Subcutaneous adipose tissue (tissue), 4 donors: Measurements from ENCODE around the gene SLC6A20. TPM values are rescaled to one million over a fixed set of nuclear protein-coding genes. Genes with fewer than 3 reads are reported as not detected.

Experiments
- small RNA-seq: library from RNA; depleted of rRNA; stranded (forward); fragments of <200 nt; gene quantifications from one replicate; pipeline ENCODE3, GENCODE V24; 2016
- total RNA-seq, 4 donors: library from RNA; depleted of rRNA; stranded (reverse); fragments of >200 nt; gene quantifications; one replicate each; pipeline ENCODE4 v1.1.0, GENCODE V29; 2016
- TF ChIP-seq, protein P1 (sequence below): fragments of 450-650 bp; IDR thresholded peaks from one replicate; pipeline ENCODE4 v1.5.1; 2016; ENCODE audit warnings: low read depth, mild to moderate bottlenecking, control low read depth, antibody characterized with exemption, moderate library complexity

SLC6A20 gene
- total RNA-seq, 4 donors from 2014 or later: 0.22 TPM; not detected in 3

DNA sequence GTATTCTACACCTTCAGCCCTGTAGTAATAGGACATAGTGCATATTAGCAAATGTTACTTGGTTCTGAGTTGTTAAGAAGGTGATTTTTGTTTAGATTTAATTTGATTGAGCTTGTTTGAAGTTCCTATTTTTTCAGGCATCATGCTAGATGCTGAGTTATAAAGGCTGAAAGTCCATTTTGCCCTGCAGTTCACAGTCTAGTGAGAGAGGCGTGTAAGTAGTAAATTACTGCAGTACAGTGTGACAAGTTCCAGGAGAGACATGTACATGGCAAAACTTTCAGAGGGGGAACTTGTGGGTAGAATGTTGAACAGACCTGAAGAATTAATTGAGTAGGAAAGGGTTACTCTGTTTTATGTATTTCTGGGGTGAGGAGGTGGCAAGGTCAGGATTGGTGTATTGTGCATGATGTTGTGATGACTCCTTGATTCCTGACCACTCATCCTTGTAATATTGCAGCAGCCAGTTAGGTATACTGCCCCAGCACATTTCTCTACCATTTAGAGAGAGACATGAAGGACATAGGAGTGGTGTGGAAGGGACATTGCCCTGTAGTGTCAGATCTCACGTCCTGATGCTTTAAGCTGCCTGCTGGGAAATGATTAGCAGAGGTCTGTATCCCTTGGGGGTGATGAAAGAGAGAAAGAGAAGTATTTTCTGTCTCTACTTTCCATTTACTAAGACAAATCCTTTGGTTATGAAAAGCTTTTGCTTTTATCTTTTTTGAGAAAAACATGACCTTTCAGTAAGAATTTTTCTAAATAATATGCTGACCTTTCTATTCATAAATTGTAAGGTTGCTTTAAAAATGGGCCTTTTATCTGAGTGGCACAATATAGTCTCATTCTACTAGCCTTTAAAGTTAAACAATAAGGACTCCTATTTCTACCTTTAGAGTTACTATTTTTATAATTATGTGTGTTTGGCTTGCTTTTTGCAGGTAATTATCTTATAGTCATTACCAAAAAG lies 90.2 kb downstream of the SLC6A20 start:
- TF ChIP-seq, protein P1, sequence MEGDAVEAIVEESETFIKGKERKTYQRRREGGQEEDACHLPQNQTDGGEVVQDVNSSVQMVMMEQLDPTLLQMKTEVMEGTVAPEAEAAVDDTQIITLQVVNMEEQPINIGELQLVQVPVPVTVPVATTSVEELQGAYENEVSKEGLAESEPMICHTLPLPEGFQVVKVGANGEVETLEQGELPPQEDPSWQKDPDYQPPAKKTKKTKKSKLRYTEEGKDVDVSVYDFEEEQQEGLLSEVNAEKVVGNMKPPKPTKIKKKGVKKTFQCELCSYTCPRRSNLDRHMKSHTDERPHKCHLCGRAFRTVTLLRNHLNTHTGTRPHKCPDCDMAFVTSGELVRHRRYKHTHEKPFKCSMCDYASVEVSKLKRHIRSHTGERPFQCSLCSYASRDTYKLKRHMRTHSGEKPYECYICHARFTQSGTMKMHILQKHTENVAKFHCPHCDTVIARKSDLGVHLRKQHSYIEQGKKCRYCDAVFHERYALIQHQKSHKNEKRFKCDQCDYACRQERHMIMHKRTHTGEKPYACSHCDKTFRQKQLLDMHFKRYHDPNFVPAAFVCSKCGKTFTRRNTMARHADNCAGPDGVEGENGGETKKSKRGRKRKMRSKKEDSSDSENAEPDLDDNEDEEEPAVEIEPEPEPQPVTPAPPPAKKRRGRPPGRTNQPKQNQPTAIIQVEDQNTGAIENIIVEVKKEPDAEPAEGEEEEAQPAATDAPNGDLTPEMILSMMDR: no peak

Small RNA genes within 50 kb of the gene (small RNA-seq; reads per million reads assigned to genes)
- gene RN7SL145P: not detected

Other genes starting within 250 kb of the SLC6A20 start
- 10 to 100 TPM; 19.2 to 34.3 (median 25.3) TPM for gene LIMD1, start 201.8 kb downstream of the SLC6A20 start, total RNA-seq
- 10 to 100 TPM; 54.9 to 78.8 (median 55.6) TPM for gene SACM1L, start 107.1 kb downstream of the SLC6A20 start, total RNA-seq
- gene LZTFL1, start 45.6 kb upstream of the SLC6A20 start, total RNA-seq: 10 to 100 TPM in 1 of 4 donors, 1 to 10 TPM in 3; 8.3 to 14.8 (median 9.2) TPM
- not detected for gene CCR9, start 90.0 kb upstream of the SLC6A20 start, total RNA-seq
- gene CXCR6, start 146.9 kb upstream of the SLC6A20 start, total RNA-seq: 1 to 10 TPM in 2 of 4 donors, under 1 TPM in 2; 0.38 to 2.4 (median 1.0) TPM
- gene FYCO1, start 199.3 kb upstream of the SLC6A20 start, total RNA-seq: 10 to 100 TPM; 36.7 to 46.7 (median 43.6) TPM
- not detected for gene XCR1, start 230.9 kb upstream of the SLC6A20 start, total RNA-seq